Measurements from ENCODE around the gene BUB1B. TPM values are rescaled to one million over a fixed set of nuclear protein-coding genes. Genes with fewer than 3 reads are reported as not detected.

BUB1B gene
- total RNA-seq, 2 experiments from 2014 or later, result 166 to 192 TPM

DNA sequence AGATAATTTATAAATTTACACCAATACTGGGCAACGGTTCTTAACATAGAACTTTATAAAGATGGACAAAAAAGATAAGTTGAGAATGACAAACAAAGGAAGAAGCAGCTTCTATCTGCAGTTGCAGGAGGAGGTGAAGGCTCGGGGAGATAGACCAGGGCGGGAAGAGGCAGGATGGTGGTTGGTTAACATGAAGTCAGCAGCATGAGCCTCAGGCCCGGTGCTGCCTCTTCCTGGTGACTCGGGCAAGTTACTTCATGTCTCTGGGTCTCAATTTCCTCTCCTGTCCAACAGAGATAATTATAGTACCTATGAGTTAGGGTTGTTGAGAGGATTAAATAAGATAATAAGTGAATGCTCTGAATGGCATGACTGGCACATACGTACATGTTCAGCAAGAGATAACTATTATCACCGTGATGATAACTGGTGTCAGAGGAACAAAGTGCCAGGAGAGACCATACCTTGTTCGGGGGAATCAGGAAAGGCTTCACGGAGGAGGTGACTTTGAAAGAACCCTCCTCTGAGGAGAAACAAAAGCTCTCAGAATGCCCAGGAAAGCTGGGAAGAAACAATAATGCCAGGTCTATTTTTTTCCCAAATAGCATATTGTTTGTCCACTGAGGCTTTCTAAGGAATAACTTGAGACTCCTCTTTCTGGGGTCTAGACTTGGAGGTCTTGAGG, 82.4 kb downstream of the BUB1B start:
- no peak for TF ChIP-seq EZH2phosphoT487 (IDR thresholded peaks at IDR 0.05; ENCODE audit: borderline replicate concordance, low read depth, low read length)
- TF ChIP-seq, protein P1, sequence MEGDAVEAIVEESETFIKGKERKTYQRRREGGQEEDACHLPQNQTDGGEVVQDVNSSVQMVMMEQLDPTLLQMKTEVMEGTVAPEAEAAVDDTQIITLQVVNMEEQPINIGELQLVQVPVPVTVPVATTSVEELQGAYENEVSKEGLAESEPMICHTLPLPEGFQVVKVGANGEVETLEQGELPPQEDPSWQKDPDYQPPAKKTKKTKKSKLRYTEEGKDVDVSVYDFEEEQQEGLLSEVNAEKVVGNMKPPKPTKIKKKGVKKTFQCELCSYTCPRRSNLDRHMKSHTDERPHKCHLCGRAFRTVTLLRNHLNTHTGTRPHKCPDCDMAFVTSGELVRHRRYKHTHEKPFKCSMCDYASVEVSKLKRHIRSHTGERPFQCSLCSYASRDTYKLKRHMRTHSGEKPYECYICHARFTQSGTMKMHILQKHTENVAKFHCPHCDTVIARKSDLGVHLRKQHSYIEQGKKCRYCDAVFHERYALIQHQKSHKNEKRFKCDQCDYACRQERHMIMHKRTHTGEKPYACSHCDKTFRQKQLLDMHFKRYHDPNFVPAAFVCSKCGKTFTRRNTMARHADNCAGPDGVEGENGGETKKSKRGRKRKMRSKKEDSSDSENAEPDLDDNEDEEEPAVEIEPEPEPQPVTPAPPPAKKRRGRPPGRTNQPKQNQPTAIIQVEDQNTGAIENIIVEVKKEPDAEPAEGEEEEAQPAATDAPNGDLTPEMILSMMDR (conservative IDR thresholded peaks at IDR 0.05; ENCODE audit: low read length), result no peak
- Histone ChIP-seq H3K9me2 (ENCODE audit: insufficient read depth, low read length) (no peaks in the 10 kb centered on the region), H4K20me1 (ENCODE audit: insufficient read depth, low read length) (no peaks in the 10 kb centered on the region), H3K79me2 (ENCODE audit: insufficient read depth, low read depth, low read length) (no peaks in the 10 kb centered on the region), H3K27ac (ENCODE audit: low read depth, low read length, poor library complexity, severe bottlenecking) (no peak overlapping the region), H2AFZ (ENCODE audit: low read length) (no peak overlapping the region), H3K36me3 (ENCODE audit: insufficient read depth, low read length) (no peaks in the 10 kb centered on the region), H3K9me3 (ENCODE audit: low read length) (no peaks in the 10 kb centered on the region), H3K4me1 (ENCODE audit: insufficient read depth, low read length, poor library complexity, severe bottlenecking) (peaks cover 12% of the 10 kb centered on the region), H3K4me3 (ENCODE audit: low read depth, low read length, poor library complexity, severe bottlenecking) (no peak overlapping the region), H3K4me2 (ENCODE audit: low read length) (no peak overlapping the region)
- no TSS peak for BruUV-seq (replicated peaks)
- intact Hi-C loops (cut with micrococcal nuclease; ENCODE audit: unreplicated experiment), result no loop called here
- peak; percentile 14 for DNase-seq (ENCODE audit: low spot score)
- CTCF ChIA-PET (ENCODE audit: unreplicated experiment), result no interaction called here
- POLR2A ChIA-PET, result interaction anchor here (1.1 kb wide), 1 partner anchor 26 kb away, joined by 3 read pairs; no protein-coding TSS in a partner anchor

DNA sequence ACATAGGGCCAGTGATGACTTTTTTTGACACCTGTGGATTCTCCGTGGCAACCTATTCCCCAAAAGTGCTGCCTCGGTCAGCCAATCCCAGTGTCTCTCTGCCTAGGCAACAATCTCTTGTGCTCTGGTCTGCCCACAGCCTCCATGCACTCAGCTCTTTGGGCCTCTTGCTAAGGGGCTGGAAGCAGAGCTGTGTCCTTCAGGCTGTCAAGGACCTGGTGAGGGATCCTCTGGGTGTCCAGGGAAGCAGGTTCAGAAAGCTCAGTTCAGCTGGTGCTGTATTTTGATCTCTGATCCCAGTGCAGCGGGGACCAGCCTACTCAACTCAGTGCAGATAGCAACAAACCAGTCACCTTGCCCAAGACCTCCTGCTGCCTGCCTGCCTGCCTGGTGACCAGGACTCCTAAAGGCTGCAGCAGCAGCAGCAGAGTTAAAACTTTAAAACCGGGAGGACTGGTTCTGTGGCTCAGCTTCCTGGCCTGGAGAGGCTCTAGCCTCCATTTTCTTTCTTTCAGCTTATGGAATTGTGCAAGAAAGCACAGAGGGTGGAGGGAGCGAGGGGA, 84.2 kb downstream of the BUB1B start:
- no peak for DNase-seq (ENCODE audit: low spot score)
- H3K4me3 ChIP-seq (ENCODE audit: low read depth, low read length, poor library complexity, severe bottlenecking), result no peak overlapping the region
- POLR2A ChIA-PET, result no interaction called here
- H3K4me2 ChIP-seq (ENCODE audit: low read length), result no peak overlapping the region
- H3K9me2 ChIP-seq (ENCODE audit: insufficient read depth, low read length), result no peaks in the 10 kb centered on the region
- no peak overlapping the region for H3K27ac ChIP-seq (ENCODE audit: low read depth, low read length, poor library complexity, severe bottlenecking)
- H3K36me3 ChIP-seq (ENCODE audit: insufficient read depth, low read length), result no peaks in the 10 kb centered on the region
- no peak overlapping the region for H2AFZ ChIP-seq (ENCODE audit: low read length)
- no TSS peak for BruUV-seq (replicated peaks)
- CTCF ChIA-PET (ENCODE audit: unreplicated experiment), result no interaction called here
- no peaks in the 10 kb centered on the region for H3K9me3 ChIP-seq (ENCODE audit: low read length)
- intact Hi-C loops (cut with micrococcal nuclease; ENCODE audit: unreplicated experiment), result no loop called here
- TF ChIP-seq, protein P1 (conservative IDR thresholded peaks at IDR 0.05; ENCODE audit: low read length), result no peak
- no peak for TF ChIP-seq EZH2phosphoT487 (IDR thresholded peaks at IDR 0.05; ENCODE audit: borderline replicate concordance, low read depth, low read length)
- no peaks in the 10 kb centered on the region for H3K79me2 ChIP-seq (ENCODE audit: insufficient read depth, low read depth, low read length)
- H3K4me1 ChIP-seq (ENCODE audit: insufficient read depth, low read length, poor library complexity, severe bottlenecking), result no peaks in the 10 kb centered on the region
- H4K20me1 ChIP-seq (ENCODE audit: insufficient read depth, low read length), result no peaks in the 10 kb centered on the region

Data from OCI-LY7 (cell line).